Measurements from ENCODE around the gene PSMB5.

GRCh38 chr14:23078692-23079116 lies 44.0 kb upstream of the PSMB5 start:
- TF ChIP-seq FOXK1 (CRISPR knock-in tag; IDR thresholded peaks at IDR 0.05) (no peak), CTCF (IDR thresholded peaks at IDR 0.05) (no peak), TP53 (CRISPR knock-in tag; IDR thresholded peaks at IDR 0.05) (no peak), JUN (CRISPR knock-in tag; IDR thresholded peaks at IDR 0.05) (no peak), MXD4 (CRISPR knock-in tag; IDR thresholded peaks at IDR 0.05; ENCODE audit: borderline replicate concordance) (no peak), ATF6 (CRISPR knock-in tag; IDR thresholded peaks at IDR 0.05) (no peak)
